A204.1 (cell line): ENCODE results near the gene CTDP1.
"Not testable (repeated sequence)": the region's sequence is repeated elsewhere in the genome, so short reads cannot be mapped to it uniquely, and the experiment has no call there.

Experiments used
- FAIRE-seq: peaks from 2 replicates; lab custom pipeline; 2012; peaks lifted over from hg19 to GRCh38; lab: Jason Lieb, UNC

The CTDP1 gene

GRCh38 chr18:79698668-79699335, 19.2 kb downstream of the CTDP1 start:
- no peak for FAIRE-seq

- FAIRE-seq, result no peak
These were observed 20.1 kb downstream of the CTDP1 start for GRCh38 chr18:79699653-79700052.

GRCh38 chr18:79702906-79703305, 23.3 kb downstream of the CTDP1 start:
- FAIRE-seq, result no peak

GRCh38 chr18:79704631-79705030, 25.0 kb downstream of the CTDP1 start:
- FAIRE-seq, result no peak

GRCh38 chr18:79705272-79705671, 25.7 kb downstream of the CTDP1 start:
- no peak for FAIRE-seq

- FAIRE-seq, result no peak
These were observed 26.4 kb downstream of the CTDP1 start for GRCh38 chr18:79706006-79706405.

- FAIRE-seq, result no peak
These were observed 27.1 kb downstream of the CTDP1 start for GRCh38 chr18:79706658-79707057.

GRCh38 chr18:79707239-79707638, 27.6 kb downstream of the CTDP1 start:
- FAIRE-seq, result no peak

- FAIRE-seq, result no peak
These were observed 28.1 kb downstream of the CTDP1 start for GRCh38 chr18:79707671-79708070.

GRCh38 chr18:79708412-79708811, 28.8 kb downstream of the CTDP1 start:
- FAIRE-seq, result no peak

GRCh38 chr18:79712206-79712857, 32.7 kb downstream of the CTDP1 start:
- FAIRE-seq, result no peak

- no peak for FAIRE-seq
These were observed 33.7 kb downstream of the CTDP1 start for GRCh38 chr18:79713341-79713740.

- FAIRE-seq, result no peak
These were observed 35.1 kb downstream of the CTDP1 start for GRCh38 chr18:79714531-79715240.

GRCh38 chr18:79715280-79715679, 35.7 kb downstream of the CTDP1 start:
- no peak for FAIRE-seq

GRCh38 chr18:79717059-79717458, 37.5 kb downstream of the CTDP1 start:
- FAIRE-seq, result no peak

GRCh38 chr18:79717555-79718074, 38.0 kb downstream of the CTDP1 start:
- no peak for FAIRE-seq

- no peak for FAIRE-seq
These were observed 38.5 kb downstream of the CTDP1 start for GRCh38 chr18:79718126-79718525.

GRCh38 chr18:79718878-79719477, 39.4 kb downstream of the CTDP1 start:
- FAIRE-seq, result no peak

GRCh38 chr18:79719478-79720358, 40.1 kb downstream of the CTDP1 start:
- FAIRE-seq, result not testable (repeated sequence)

- no peak for FAIRE-seq
These were observed 40.7 kb downstream of the CTDP1 start for GRCh38 chr18:79720359-79720733.

- FAIRE-seq, result no peak
These were observed 43.4 kb downstream of the CTDP1 start for GRCh38 chr18:79723036-79723435.

GRCh38 chr18:79723628-79724027, 44.0 kb downstream of the CTDP1 start:
- FAIRE-seq, result no peak
